ENCODE results near the gene FADS3. TPM values are rescaled to one million over a fixed set of nuclear protein-coding genes. Genes with fewer than 3 reads are reported as not detected.

The FADS3 gene
- polyA plus RNA-seq, 1 donor, result 41.5 TPM

- DNase-seq (ENCODE audit: low read depth), result no peak
These were observed 22.5 kb upstream of the FADS3 start for GRCh38 chr11:61913699-61914395.

- no peak for DNase-seq (ENCODE audit: low read depth)
These were observed 21.8 kb upstream of the FADS3 start for GRCh38 chr11:61912991-61913698.

GRCh38 chr11:61912530-61912898, 21.2 kb upstream of the FADS3 start:
- no peak for DNase-seq (ENCODE audit: low read depth)

- no peak for DNase-seq (ENCODE audit: low read depth)
These were observed 20.6 kb upstream of the FADS3 start for GRCh38 chr11:61911701-61912529.

- no peak for DNase-seq (ENCODE audit: low read depth)
These were observed 19.9 kb upstream of the FADS3 start for GRCh38 chr11:61911128-61911700.

- DNase-seq (ENCODE audit: low read depth), result no peak
These were observed 19.1 kb upstream of the FADS3 start for GRCh38 chr11:61910187-61911127.

DNA sequence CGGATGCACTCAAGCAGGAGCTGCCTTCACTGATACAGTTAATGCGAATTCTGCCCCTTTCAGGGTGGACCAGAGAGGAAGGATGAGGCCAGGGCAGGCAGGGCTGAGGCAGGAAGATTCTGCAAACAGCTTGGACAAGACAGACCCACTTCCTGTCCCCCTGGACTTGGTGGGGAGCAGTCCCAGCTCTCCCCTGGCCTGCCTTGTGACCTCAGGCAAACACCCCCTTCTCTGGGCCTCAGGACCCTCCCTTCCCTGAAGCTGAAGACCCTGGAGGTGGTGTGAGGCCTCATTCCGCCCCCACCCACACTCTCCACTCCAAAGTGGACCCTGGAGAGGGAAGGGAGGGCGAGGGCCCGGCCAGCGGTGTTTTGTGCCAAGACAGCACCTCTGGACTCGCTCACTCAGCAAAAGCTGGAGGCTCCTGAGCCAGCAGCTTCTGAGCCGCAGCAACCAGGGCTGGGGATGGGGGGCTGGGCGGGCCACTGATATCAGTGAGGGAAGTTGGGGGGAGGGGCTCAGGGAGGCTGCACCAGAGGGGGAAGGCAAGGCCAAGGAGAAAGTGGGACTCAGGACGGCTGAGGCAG, 17.5 kb upstream of the FADS3 start:
- no peak for DNase-seq (ENCODE audit: low read depth)

GRCh38 chr11:61907871-61908729, 16.8 kb upstream of the FADS3 start:
- no peak for DNase-seq (ENCODE audit: low read depth)

- DNase-seq (ENCODE audit: low read depth), result no peak
These were observed 15.9 kb upstream of the FADS3 start for GRCh38 chr11:61907282-61907681.

- no peak for DNase-seq (ENCODE audit: low read depth)
These were observed 15.2 kb upstream of the FADS3 start for GRCh38 chr11:61906522-61906909.

GRCh38 chr11:61905801-61906521, 14.6 kb upstream of the FADS3 start:
- DNase-seq (ENCODE audit: low read depth), result no peak

GRCh38 chr11:61905067-61905696, 13.8 kb upstream of the FADS3 start:
- DNase-seq (ENCODE audit: low read depth), result no peak

- no peak for DNase-seq (ENCODE audit: low read depth)
These were observed 13.2 kb upstream of the FADS3 start for GRCh38 chr11:61904539-61905048.

DNA sequence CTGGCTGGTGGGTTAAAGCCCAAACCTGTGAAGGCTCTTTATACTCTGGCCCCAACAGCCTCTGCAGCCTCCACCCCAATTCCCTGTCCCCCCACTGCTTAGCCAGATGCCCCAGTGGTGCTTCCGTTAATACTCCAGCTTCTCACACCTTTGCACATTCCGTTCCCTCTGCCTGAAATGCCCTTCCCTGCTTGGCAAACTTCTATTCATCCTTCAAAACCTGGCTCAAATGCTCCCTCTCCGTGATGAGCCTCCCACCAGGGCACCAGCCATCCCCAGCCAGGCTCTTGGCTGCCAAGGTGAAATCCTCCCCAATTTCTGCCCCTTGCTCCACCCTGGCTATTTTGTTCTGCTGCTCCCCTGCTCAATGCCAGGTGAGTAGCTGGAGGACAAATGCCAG, 12.5 kb upstream of the FADS3 start:
- no peak for DNase-seq (ENCODE audit: low read depth)

- no peak for DNase-seq (ENCODE audit: low read depth)
These were observed 11.0 kb upstream of the FADS3 start for GRCh38 chr11:61902313-61902712.

GRCh38 chr11:61901397-61901796, 10.1 kb upstream of the FADS3 start:
- DNase-seq (ENCODE audit: low read depth), result no peak

DNA sequence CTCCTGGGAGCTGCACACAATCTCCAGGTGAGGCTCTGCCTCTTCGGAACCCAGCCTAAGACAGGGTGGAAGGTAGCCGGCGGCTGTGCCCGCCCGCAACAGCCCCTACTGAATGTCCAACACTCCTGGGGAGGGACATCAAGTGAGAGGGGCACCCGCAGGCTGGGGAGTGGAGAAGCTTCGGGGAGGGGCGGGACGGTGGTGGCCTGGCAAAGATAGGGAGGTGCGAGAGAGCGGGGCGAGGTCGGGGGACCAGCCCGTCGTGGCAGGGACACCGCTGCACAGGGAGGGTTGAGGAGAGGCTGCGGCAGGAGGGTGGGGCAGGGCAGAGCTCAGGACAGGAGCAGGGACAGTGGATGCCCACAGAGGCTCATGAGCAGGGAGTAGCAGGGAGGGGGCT, 8.9 kb upstream of the FADS3 start:
- DNase-seq (ENCODE audit: low read depth), result no peak

- no peak for DNase-seq (ENCODE audit: low read depth)
These were observed 7.9 kb upstream of the FADS3 start for GRCh38 chr11:61899146-61899841.
